Spleen (tissue), 11 donors: ENCODE measurements around the gene DENND1C. TPM values are rescaled to one million over a fixed set of nuclear protein-coding genes. Genes with fewer than 3 reads are reported as not detected.

Experiments used
- DNase-seq: peaks from one replicate; pipeline ENCODE4 v3.0.0-alpha.2; 2020
- H3K27ac ChIP-seq, 8 donors: fragments of 200-600 bp; sonication (generic) in 7 of 8; 1 replicate in 4 of 8; 2 replicates in 4 of 8; pipeline versions ENCODE4 v1.5.0 to v1.8.0; 2016 to 2021; ENCODE audit warnings: inconsistent platforms in 4 of 8, mild to moderate bottlenecking in 4 of 8, moderate library complexity in 1 of 8
- H3K27me3 ChIP-seq, 7 donors: fragments of 200-600 bp; sonication (generic) in 6 of 7; replicated peaks in 1 of 7; 1 replicate in 4 of 7; 2 replicates in 3 of 7; pipeline versions ENCODE4 v1.5.0 to v1.8.0; 2016 to 2021; ENCODE audit warnings: inconsistent platforms in 3 of 7, mild to moderate bottlenecking in 1 of 7
- H3K36me3 ChIP-seq, 6 donors: fragments of 200-600 bp; sonication (generic) in 5 of 6; 1 replicate in 4 of 6; 2 replicates in 2 of 6; pipeline versions ENCODE4 v1.5.0 to v1.8.0; 2016 to 2021; ENCODE audit warnings: inconsistent platforms in 2 of 6
- H3K4me1 ChIP-seq, 6 donors: fragments of 200-600 bp; sonication (generic) in 5 of 6; 1 replicate in 3 of 6; 2 replicates in 3 of 6; pipeline versions ENCODE4 v1.5.0 to v1.8.0; 2016 to 2021; ENCODE audit warnings: inconsistent platforms in 3 of 6
- H3K4me3 ChIP-seq, 8 donors: fragments of 200-600 bp; sonication (generic) in 7 of 8; 1 replicate in 4 of 8; 2 replicates in 4 of 8; pipeline versions ENCODE4 v1.5.0 to v1.8.0; 2016 to 2021; ENCODE audit warnings: inconsistent platforms in 4 of 8, mild to moderate bottlenecking in 4 of 8, moderate library complexity in 2 of 8
- H3K9me3 ChIP-seq, 8 donors: fragments of 200-600 bp; sonication (generic) in 7 of 8; 1 replicate in 4 of 8; 2 replicates in 4 of 8; pipeline versions ENCODE4 v1.5.0 to v1.8.0; 2016 to 2021; ENCODE audit warnings: inconsistent platforms in 4 of 8
- CTCF ChIP-seq, 11 experiments: fragments of 200-600 bp in 7 of 11; fragments of 450-650 bp in 4 of 11; sonication (generic) in 4 of 11; IDR thresholded peaks in 8 of 11; conservative IDR thresholded peaks in 3 of 11; 1 replicate in 7 of 11; 2 replicates in 4 of 11; pipeline versions ENCODE4 v1.4.0 to v1.8.0; 2016 to 2021; ENCODE audit warnings: antibody characterized with exemption in 11 of 11, inconsistent platforms in 4 of 11, mild to moderate bottlenecking in 1 of 11
- POLR2A ChIP-seq, 3 donors: fragments of 450-650 bp; IDR thresholded peaks; one replicate each; pipeline ENCODE4 v1.5.1; 2017; ENCODE audit warnings: antibody characterized with exemption in 3 of 3, mild to moderate bottlenecking in 1 of 3
- POLR2AphosphoS5 ChIP-seq, 3 donors: sonication (generic); formaldehyde crosslinking; IDR thresholded peaks; one replicate each; pipeline ENCODE4 v1.5.1; 2017; ENCODE audit warnings: antibody characterized with exemption in 3 of 3
- WGBS, 5 donors: extraction: QIAGEN DNeasy Blood & Tissue Kit in 3 of 5; methylation state at CpG; one replicate each; pipeline versions ENCODE4 v1.1.5 to v1.1.7; 2013 to 2018; 5-methylcytosine and 5-hydroxymethylcytosine counted together
- intact Hi-C: fragments of 100-400 bp; cut with DNase I; formaldehyde crosslinking; loops from one replicate; pipeline ENCODE4 v1.15.0; 2023; ENCODE audit warnings: low total_unique reads
- polyA plus RNA-seq, 3 donors: library from polyadenylated mRNA; stranded (reverse); fragments of 200-250 nt; gene quantifications; one replicate each; pipeline ENCODE4 v1.2.1, GENCODE V29; 2013
- total RNA-seq, 7 donors: library from RNA; depleted of rRNA in 3 of 7; stranded (reverse); fragments of >200 nt in 3 of 7; fragmentation: NEBNext Ultra II Directional in 4 of 7; extraction: Animal tissue kit (Norgen Biotek cat#: 25700) in 4 of 7; gene quantifications; one replicate each; pipeline versions ENCODE4 v1.1.0 to v1.2.1, GENCODE V29; 2016 to 2021
- donor health status: healthy with polysubstance abuse.
- donor health status: DM: no; HTN: no; CAD: no; lungs with moderate emphysema.
- donor health status: DM: no; HTN: no; CAD: no.
- donor health status: Bipolar disorder and iron deficiency.
- donor health status: healthy.
- donor health status: DM: no; HTN: no; CAD: no.
- donor health status: DM: yes; HTN: yes; CAD: no.

The DENND1C gene
- total and polyA plus RNA-seq, 10 donors: 36.8 to 70.9 (median 61.1) TPM

- Histone ChIP-seq H3K4me1 (no peaks in the 10 kb centered on the region), H3K9me3 (peaks cover 5 to 32% (median 19%) of the 10 kb centered on the region in 8 donors), H3K27me3 (no peaks in the 10 kb centered on the region), H3K36me3 (peaks cover 3 to 51% (median 16%) of the 10 kb centered on the region in 6 donors), H3K4me3 (no peak overlapping the region), H3K27ac (no peak overlapping the region)
- no peak for TF ChIP-seq POLR2A (IDR thresholded peaks at IDR 0.05)
- TF ChIP-seq CTCF (IDR thresholded peaks at IDR 0.05 in 8 of 11, conservative IDR thresholded peaks at IDR 0.05 in 3 of 11): no peak
- TF ChIP-seq POLR2AphosphoS5 (IDR thresholded peaks at IDR 0.05): no peak
- DNase-seq: no peak
- 93 to 95% (median 94%) methylated on average over 5 of the region's 5 CpGs for WGBS, 5 donors
- intact Hi-C loops: no loop called here
Measured at GRCh38 chr19:6450166-6450565, 31.4 kb downstream of the DENND1C start.

GRCh38 chr19:6448045-6448444 is 33.5 kb downstream of the DENND1C start:
- H3K27ac ChIP-seq: no peak overlapping the region
- H3K4me3 ChIP-seq: no peak overlapping the region
- no peaks in the 10 kb centered on the region for H3K27me3 ChIP-seq
- peaks cover 0 to 12% (median 0%) of the 10 kb centered on the region in 8 donors for H3K9me3 ChIP-seq
- peaks cover 0 to 31% (median 0%) of the 10 kb centered on the region in 6 donors for H3K36me3 ChIP-seq
- no peaks in the 10 kb centered on the region for H3K4me1 ChIP-seq
- TF ChIP-seq POLR2A (IDR thresholded peaks at IDR 0.05) (no peak), CTCF (IDR thresholded peaks at IDR 0.05 in 8 of 11, conservative IDR thresholded peaks at IDR 0.05 in 3 of 11) (no peak), POLR2AphosphoS5 (IDR thresholded peaks at IDR 0.05) (no peak)
- no peak for DNase-seq
- intact Hi-C loops: no loop called here
- WGBS, 5 donors: 88 to 93% (median 91%) methylated on average over 3 of the region's 3 CpGs

DNA sequence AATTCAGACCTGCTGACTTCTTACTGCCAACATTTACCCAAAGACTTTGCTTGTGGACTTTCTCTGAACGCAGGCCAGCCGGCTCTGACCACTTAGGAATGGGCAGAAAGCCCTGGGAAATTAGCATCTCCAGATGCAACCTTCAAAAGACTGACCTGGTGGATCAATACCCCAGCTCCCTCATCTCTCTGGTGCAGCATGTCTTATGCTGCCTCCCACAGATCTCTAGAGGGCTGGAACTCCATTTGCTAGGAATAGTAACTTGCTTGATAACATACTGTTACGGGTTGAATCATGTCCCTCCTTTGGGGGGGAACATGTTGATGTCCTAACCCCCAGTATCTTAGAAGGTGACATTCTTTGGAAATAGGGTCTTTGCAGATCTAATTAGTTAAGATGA is 35.1 kb downstream of the DENND1C start:
- 93 to 100% (median 97%) methylated on average over 3 of the region's 3 CpGs for WGBS, 5 donors
- no peak for DNase-seq
- no peaks in the 10 kb centered on the region for H3K4me1 ChIP-seq
- no peaks in the 10 kb centered on the region for H3K27me3 ChIP-seq
- intact Hi-C loops: no loop called here
- TF ChIP-seq POLR2AphosphoS5 (IDR thresholded peaks at IDR 0.05): no peak
- TF ChIP-seq POLR2A (IDR thresholded peaks at IDR 0.05): no peak
- TF ChIP-seq CTCF (IDR thresholded peaks at IDR 0.05 in 8 of 11, conservative IDR thresholded peaks at IDR 0.05 in 3 of 11): no peak
- H3K4me3 ChIP-seq: no peak overlapping the region
- H3K27ac ChIP-seq: no peak overlapping the region
- H3K36me3 ChIP-seq: peaks cover 0 to 23% (median 0%) of the 10 kb centered on the region in 6 donors
- peaks cover 0 to 12% (median 0%) of the 10 kb centered on the region in 8 donors for H3K9me3 ChIP-seq

DNA sequence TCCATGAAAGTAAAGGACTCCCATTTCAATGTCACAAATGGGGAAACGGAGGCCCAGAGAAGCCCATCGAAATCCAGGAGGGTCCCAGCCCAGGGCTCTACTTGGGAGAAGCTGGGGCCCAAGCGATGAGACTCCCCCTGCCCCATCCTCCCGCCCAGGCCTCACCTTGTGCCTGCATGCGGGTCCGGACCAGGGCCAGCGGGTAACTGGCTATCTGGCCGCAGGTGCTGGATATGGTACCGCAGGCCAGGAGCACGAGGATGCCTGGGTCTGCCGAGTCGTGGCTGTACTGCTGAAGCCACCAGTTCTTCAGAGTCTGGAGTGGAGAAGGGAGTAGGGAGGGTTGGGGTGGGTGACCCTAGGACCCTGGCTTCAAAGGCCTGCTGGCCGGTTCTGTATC is 37.6 kb downstream of the DENND1C start:
- no peak overlapping the region for H3K4me3 ChIP-seq
- H3K27ac ChIP-seq: no peak overlapping the region
- peaks cover 0 to 17% (median 0%) of the 10 kb centered on the region in 6 donors for H3K36me3 ChIP-seq
- no peak for DNase-seq
- WGBS, 5 donors: 90 to 97% (median 94%) methylated on average over 11 to 13 of the region's 13 CpGs
- H3K4me1 ChIP-seq: no peaks in the 10 kb centered on the region
- intact Hi-C loops: no loop called here
- H3K9me3 ChIP-seq: peaks cover 0 to 12% (median 0%) of the 10 kb centered on the region in 8 donors
- TF ChIP-seq CTCF (IDR thresholded peaks at IDR 0.05 in 8 of 11, conservative IDR thresholded peaks at IDR 0.05 in 3 of 11): no peak
- TF ChIP-seq POLR2A (IDR thresholded peaks at IDR 0.05): no peak
- no peak for TF ChIP-seq POLR2AphosphoS5 (IDR thresholded peaks at IDR 0.05)
- H3K27me3 ChIP-seq: no peaks in the 10 kb centered on the region
